Measurements from ENCODE around the gene FOXE3. TPM values are rescaled to one million over a fixed set of nuclear protein-coding genes. Genes with fewer than 3 reads are reported as not detected.

The FOXE3 gene
- total and polyA plus RNA-seq, 2 of the 4 experiments (the other 2 are of a cell fraction) = 0.12 TPM; not detected in 1

- POLR2A ChIA-PET (ENCODE audit: unreplicated experiment) = interaction anchor here (0.6 kb wide), 2 partner anchors 97 to 461 kb away, joined by 6 to 9 read pairs; no protein-coding TSS in a partner anchor
- Histone ChIP-seq H2AK5ac (ENCODE audit: low read depth, low read length) (no peak within 1 kb of the TSS), H3K56ac (ENCODE audit: extremely low read depth, insufficient read depth, low read length) (peak within 1 kb of the TSS; percentile 69; the same call in 1 of the 2 replicates), H3K4me1 (ENCODE audit: control insufficient read depth, insufficient read depth, low read length) (peaks cover 2% of the 10 kb centered on the region; the same call in 1 of the 2 replicates), H3K23ac (ENCODE audit: low read depth, low read length) (peak within 1 kb of the TSS; percentile 86; the same call in 1 of the 2 replicates), H2AFZ (replicated peaks; ENCODE audit: low read length, poor library complexity) (peak within 1 kb of the TSS; percentile 99), H2BK20ac (ENCODE audit: low read depth, low read length) (0 out of 2 replicates have a peak within 1 kb of the TSS, but pooled peaks have one; percentile 42), H3K27ac (ENCODE audit: insufficient read depth, low read length) (peak within 1 kb of the TSS; percentile 88), H3K18ac (ENCODE audit: low read depth, low read length) (peak within 1 kb of the TSS; percentile 50; the same call in 1 of the 2 replicates), H3K27me3 (ENCODE audit: control insufficient read depth, insufficient read depth, low read length) (peaks cover 44% of the 10 kb centered on the region), H3K79me1 (ENCODE audit: low read depth in 1 of 2, low read length in 2 of 2) (peaks cover 4 to 16% of the 10 kb centered on the region in 2 experiments; a peak in 2 of 4 replicates), H2BK5ac (ENCODE audit: low read depth, low read length, poor library complexity, severe bottlenecking) (peak within 1 kb of the TSS; percentile 88), H3K36me3 (ENCODE audit: control insufficient read depth, insufficient read depth, low read length) (no peaks in the 10 kb centered on the region), H4K91ac (ENCODE audit: insufficient read depth, low read depth, low read length) (peak within 1 kb of the TSS; percentile 95), H3K9ac (ENCODE audit: low read depth, low read length) (peak within 1 kb of the TSS; percentile 73), H4K8ac (ENCODE audit: low read depth in 2 of 2, low read length in 2 of 2) (peak within 1 kb of the TSS; percentile 85 to 98), H4K5ac (ENCODE audit: low read depth, low read length) (peak within 1 kb of the TSS; percentile 71; the same call in 1 of the 2 replicates), H3K4me3 (ENCODE audit: insufficient read depth, low read depth, low read length) (peak within 1 kb of the TSS; percentile 74), H4K20me1 (ENCODE audit: insufficient read depth, low read length) (no peaks in the 10 kb centered on the region; the same call in 1 of the 2 replicates), H2BK15ac (ENCODE audit: low read depth, low read length) (no peak within 1 kb of the TSS; the same call in 2 of the 3 replicates), H2BK120ac (ENCODE audit: low read depth, low read length) (peak within 1 kb of the TSS; percentile 89; the same call in 1 of the 2 replicates), H3K4ac (ENCODE audit: low read depth, low read length) (peak within 1 kb of the TSS; percentile 98), H3K4me2 (ENCODE audit: low read depth, low read length) (peak within 1 kb of the TSS; percentile 89), H3K9me1 (ENCODE audit: insufficient read depth, low read length) (no peaks in the 10 kb centered on the region), H2AK9ac (replicated peaks; ENCODE audit: low read depth, low read length, poor library complexity) (peak within 1 kb of the TSS; percentile 90), H3K14ac (replicated peaks; ENCODE audit: low read depth, low read length) (peak within 1 kb of the TSS; percentile 83), H3K9me3 (ENCODE audit: control insufficient read depth, insufficient read depth, low read length) (0 out of 2 replicates have a peak, but pooled peaks cover 2% of the 10 kb centered on the region)
- CTCF ChIA-PET = interaction anchor here (0.6 to 3.0 kb wide), 23 partner anchors 11 to 670 kb away, joined by 3 to 32 read pairs (median 4); partner anchors contain the start of gene CMPK1
- DNase-seq = peak; percentile 66
- 0% methylated on average over 11 of the region's 80 CpGs; no CpG with 5 or more reads in 1 of the 2 experiments for WGBS, 2 experiments (ENCODE audit: extremely low coverage in 2 of 2, insufficient read length in 1 of 2)
- dilution Hi-C loops (cut with HindIII; ENCODE audit: low sequenced_read_pairs, unreplicated experiment) = no loop called here
- ATAC-seq (ENCODE audit: low read depth) = peak; percentile 92
- TF ChIP-seq SMC3 (IDR thresholded peaks at IDR 0.05; ENCODE audit: low read depth, low read length) (peak; percentile 27), ELK1 (IDR thresholded peaks at IDR 0.05; ENCODE audit: borderline replicate concordance, low read depth, low read length) (no peak), CTCF (conservative IDR thresholded peaks at IDR 0.05; ENCODE audit: low read depth, low read length) (peak; percentile 78), POLR2A (IDR thresholded peaks at IDR 0.05; ENCODE audit: low read depth, low read length) (peak; percentile 37), MAFK (IDR thresholded peaks at IDR 0.05; ENCODE audit: low read depth, low read length) (no peak), BHLHE40 (IDR thresholded peaks at IDR 0.05; ENCODE audit: low read depth, low read length) (no peak), MAZ (IDR thresholded peaks at IDR 0.05; ENCODE audit: borderline replicate concordance, low read depth, low read length) (peak; percentile 89; the same call in 1 of the 2 replicates), MXI1 (IDR thresholded peaks at IDR 0.05; ENCODE audit: borderline replicate concordance, low read depth, low read length) (no peak)
- BruUV-seq (replicated peaks) = no TSS peak
- in situ Hi-C loops (cut with MboI; ENCODE audit: low sequenced_read_pairs) = no loop called here
- intact Hi-C loops (cut with micrococcal nuclease) = loop anchor here (1.0 to 10.0 kb wide), 3 partner anchors 49 to 258 kb away; partner anchors contain the start of gene CMPK1
These were observed 21.5 kb downstream of the FOXE3 start, which contains the start of gene FOXD2 for GRCh38 chr1:47437447-47438164. TSS of gene FOXD2 (plus strand) at chr1:47438044. CDS start at chr1:47438136, 92 bp downstream.
